C4-2B (cell line): ENCODE data around the gene DNAH9.

Experiments used
- ZFX ChIP-seq: fragments of 450-650 bp; IDR thresholded peaks from 2 replicates; pipeline ENCODE4 v1.6.1; 2017
- TF ChIP-seq, protein P1 (sequence below): fragments of 450-650 bp; conservative IDR thresholded peaks from 2 replicates; pipeline ENCODE4 v1.5.1; 2017; ENCODE audit warnings: mild to moderate bottlenecking

DNA sequence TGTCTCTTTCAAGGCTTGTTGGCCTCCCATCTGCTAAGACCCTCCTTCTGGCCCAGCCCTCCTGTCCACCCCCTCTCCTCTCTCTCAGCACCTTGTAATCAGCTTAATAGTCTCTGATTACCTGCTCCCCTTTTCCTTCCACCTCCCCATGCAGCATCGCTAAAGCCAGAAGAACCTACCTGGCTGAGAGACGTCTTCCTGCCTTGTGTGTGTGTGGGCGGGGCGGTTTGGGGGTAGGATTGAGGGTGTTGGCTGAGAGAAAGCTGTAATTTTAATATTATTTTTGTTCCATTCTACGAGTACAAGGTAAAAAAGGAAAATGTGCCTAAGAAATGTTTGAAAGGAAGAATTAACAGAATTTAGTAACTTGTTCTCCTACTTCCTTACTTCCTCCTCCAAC lies 3.4 kb downstream of the DNAH9 start:
- TF ChIP-seq, protein P1, sequence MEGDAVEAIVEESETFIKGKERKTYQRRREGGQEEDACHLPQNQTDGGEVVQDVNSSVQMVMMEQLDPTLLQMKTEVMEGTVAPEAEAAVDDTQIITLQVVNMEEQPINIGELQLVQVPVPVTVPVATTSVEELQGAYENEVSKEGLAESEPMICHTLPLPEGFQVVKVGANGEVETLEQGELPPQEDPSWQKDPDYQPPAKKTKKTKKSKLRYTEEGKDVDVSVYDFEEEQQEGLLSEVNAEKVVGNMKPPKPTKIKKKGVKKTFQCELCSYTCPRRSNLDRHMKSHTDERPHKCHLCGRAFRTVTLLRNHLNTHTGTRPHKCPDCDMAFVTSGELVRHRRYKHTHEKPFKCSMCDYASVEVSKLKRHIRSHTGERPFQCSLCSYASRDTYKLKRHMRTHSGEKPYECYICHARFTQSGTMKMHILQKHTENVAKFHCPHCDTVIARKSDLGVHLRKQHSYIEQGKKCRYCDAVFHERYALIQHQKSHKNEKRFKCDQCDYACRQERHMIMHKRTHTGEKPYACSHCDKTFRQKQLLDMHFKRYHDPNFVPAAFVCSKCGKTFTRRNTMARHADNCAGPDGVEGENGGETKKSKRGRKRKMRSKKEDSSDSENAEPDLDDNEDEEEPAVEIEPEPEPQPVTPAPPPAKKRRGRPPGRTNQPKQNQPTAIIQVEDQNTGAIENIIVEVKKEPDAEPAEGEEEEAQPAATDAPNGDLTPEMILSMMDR = no peak
- TF ChIP-seq ZFX = no peak
